GM12878 (cell line): Measurements from ENCODE around the gene MSMB. TPM values are rescaled to one million over a fixed set of nuclear protein-coding genes. Genes with fewer than 3 reads are reported as not detected.

Experiments
- ATAC-seq: fragments of 200-7000 bp; cut with Tn5 transposase; 3 replicates; pipeline ENCODE4 v1.9.1; 2020; ENCODE audit warnings: mild to moderate bottlenecking, moderate library complexity
- BruUV-seq: library from RNA; stranded (reverse); fragments of 400-500 nt; replicated peaks from 2 replicates; lab custom pipeline; 2021; lab: Mats Ljungman, UMichigan
- CTCF ChIA-PET: fragments of 300-600 bp; sonication (Branson Sonifier 250); formaldehyde crosslinking; extraction: SDS; loops from one replicate; lab custom pipeline; 2021; ENCODE audit warnings: inconsistent platforms; lab: Yijun Ruan, JAX
- POLR2A ChIA-PET: fragments of 350-600 bp; formaldehyde crosslinking; extraction: SDS; loops from one replicate; lab custom pipeline; 2021; ENCODE audit warnings: inconsistent platforms; lab: Charles Lee
- RAD21 ChIA-PET: fragments of 300-600 bp; sonication (Branson Sonifier 250); formaldehyde crosslinking; loops from one replicate; lab custom pipeline; 2023; ENCODE audit warnings: antibody characterized with exemption; ENCODE audit not compliant: unreplicated experiment; lab: Charles Lee
- SMC1A ChIA-PET: fragments of 300-600 bp; sonication (Branson Sonifier 250); formaldehyde crosslinking; loops from one replicate; lab custom pipeline; 2023; ENCODE audit not compliant: unreplicated experiment, uncharacterized antibody; lab: Charles Lee
- DNase-seq: peaks from one replicate; pipeline ENCODE4 v3.0.0-alpha.2; 2011; ENCODE audit warnings: low read depth, low spot score
- FAIRE-seq: peaks from 3 replicates; lab custom pipeline; 2011; peaks lifted over from hg19 to GRCh38; lab: Jason Lieb, UNC
- H2AFZ ChIP-seq: 2 replicates; pipeline ENCODE4 v1.6.0; 2011; ENCODE audit warnings: low read depth, low read length, control low read depth; ENCODE audit not compliant: control insufficient read depth
- H3K27ac ChIP-seq: 2 replicates; pipeline ENCODE4 v1.5.1; 2011; ENCODE audit warnings: control low read depth; ENCODE audit not compliant: control insufficient read depth, insufficient read depth
- H3K27me3 ChIP-seq, 2 experiments: replicated peaks in 1 of 2; 2 replicates each; pipeline versions ENCODE4 v1.6.0 to v1.6.1; 2011; ENCODE audit warnings: low read length in 1 of 2; ENCODE audit not compliant: control insufficient read depth in 2 of 2, insufficient read depth in 2 of 2
- H3K36me3 ChIP-seq, 2 experiments: 2 replicates each; pipeline ENCODE4 v1.5.1; 2011; ENCODE audit warnings: low read length in 1 of 2; ENCODE audit not compliant: control insufficient read depth in 2 of 2, insufficient read depth in 2 of 2
- H3K4me1 ChIP-seq: 2 replicates; pipeline ENCODE4 v1.6.1; 2011; ENCODE audit warnings: mild to moderate bottlenecking, low read length, moderate library complexity, mixed read lengths; ENCODE audit not compliant: control insufficient read depth, insufficient read depth
- H3K4me2 ChIP-seq: 2 replicates; pipeline ENCODE4 v1.6.0; 2011; ENCODE audit warnings: control low read depth; ENCODE audit not compliant: control insufficient read depth, insufficient read depth
- H3K4me3 ChIP-seq: fragments of 200-600 bp; sonication (generic); 2 replicates; pipeline ENCODE4 v1.5.1; 2016
- H3K79me2 ChIP-seq: 2 replicates; pipeline ENCODE4 v1.6.0; 2011; ENCODE audit warnings: low read length; ENCODE audit not compliant: control insufficient read depth, insufficient read depth
- H3K9ac ChIP-seq: 2 replicates; pipeline ENCODE4 v1.8.0; 2011; ENCODE audit warnings: low read length, control low read depth, mixed read lengths; ENCODE audit not compliant: control insufficient read depth, insufficient read depth
- H3K9me3 ChIP-seq: replicated peaks from 3 replicates; pipeline ENCODE4 v1.5.1; 2011; ENCODE audit warnings: mild to moderate bottlenecking, low read length; ENCODE audit not compliant: control insufficient read depth, insufficient read depth
- H4K20me1 ChIP-seq: 2 replicates; pipeline ENCODE4 v1.6.0; 2011; ENCODE audit not compliant: control insufficient read depth, insufficient read depth
- BCL11A ChIP-seq: IDR thresholded peaks from 2 replicates; pipeline ENCODE4 v1.6.1; 2011; ENCODE audit warnings: low read depth, low read length
- BCLAF1 ChIP-seq: fragments of 450-650 bp; IDR thresholded peaks from 2 replicates; pipeline ENCODE4 v1.6.1; 2017; ENCODE audit warnings: antibody characterized with exemption, mild to moderate bottlenecking, moderate library complexity
- CHD1 ChIP-seq: IDR thresholded peaks from 2 replicates; pipeline ENCODE4 v1.6.1; 2012; ENCODE audit warnings: low read depth, low read length, improper control_type of control experiment
- ESRRA ChIP-seq: IDR thresholded peaks from 2 replicates; pipeline ENCODE4 v1.6.1; 2012; ENCODE audit warnings: mild to moderate bottlenecking, low read length, improper control_type of control experiment
- HCFC1 ChIP-seq: fragments of 150-350 bp; IDR thresholded peaks from 2 replicates; pipeline ENCODE4 v1.6.1; 2014; ENCODE audit warnings: low read length
- IKZF2 ChIP-seq, 2 experiments: fragments of 450-650 bp; IDR thresholded peaks; 2 replicates each; pipeline ENCODE4 v1.6.1; 2017; ENCODE audit warnings: mild to moderate bottlenecking in 2 of 2, moderate library complexity in 2 of 2
- JUNB ChIP-seq: IDR thresholded peaks from 2 replicates; pipeline ENCODE4 v1.6.1; 2016; ENCODE audit warnings: antibody characterized with exemption, mild to moderate bottlenecking
- NRF1 ChIP-seq: conservative IDR thresholded peaks from 2 replicates; pipeline ENCODE4 v1.6.1; 2011; ENCODE audit warnings: mild to moderate bottlenecking, low read depth, low read length, improper control_type of control experiment
- SMAD1 ChIP-seq: fragments of 450-650 bp; IDR thresholded peaks from 2 replicates; pipeline ENCODE4 v1.6.1; 2018; ENCODE audit warnings: mild to moderate bottlenecking, low read depth; ENCODE audit not compliant: partially characterized antibody
- ZNF207 ChIP-seq: fragments of 450-650 bp; IDR thresholded peaks from 2 replicates; pipeline ENCODE4 v1.6.1; 2014; ENCODE audit warnings: antibody characterized with exemption, mild to moderate bottlenecking, borderline replicate concordance
- WGBS: methylation state at CpG from one replicate; pipeline ENCODE4 v1.1.6; 2016; ENCODE audit warnings: low lambda C conversion rate; ENCODE audit not compliant: insufficient replicate concordance, insufficient coverage; ENCODE audit errors: missing lambda C conversion rate; 5-methylcytosine and 5-hydroxymethylcytosine counted together
- in situ Hi-C: fragments of 300-500 bp; cut with MboI; formaldehyde crosslinking; loops from 9 replicates; pipeline ENCODE4 v1.14.3; 2018; ENCODE audit warnings: mixed read lengths
- intact Hi-C: fragments of 100-400 bp; cut with micrococcal nuclease; formaldehyde crosslinking; loops from one replicate; pipeline ENCODE4 v1.14.2; 2022; ENCODE audit not compliant: unreplicated experiment
- polyA plus RNA-seq, 11 experiments: library from polyadenylated mRNA; depleted of rRNA in 4 of 11; unstranded in 6 of 11; stranded (reverse) in 5 of 11; fragments of >200 nt; fragmentation: Nextera tagmentation in 4 of 11; fragmentation: Illumina TruSeq in 1 of 11; extraction: Ambion mirVana in 4 of 11; extraction: Trizol in 1 of 11; gene quantifications; 1 replicate in 1 of 11; 2 replicates in 10 of 11; pipeline versions ENCODE4 v1.2.1 to v1.2.3, GENCODE V29; 2011 to 2016; ENCODE audit warnings: inconsistent platforms in 2 of 11, missing spikeins in 2 of 11, low read depth in 1 of 11
- total RNA-seq, 4 experiments: library from RNA; depleted of rRNA in 3 of 4; stranded (reverse); fragments of >200 nt in 3 of 4; fragmentation: Illumina TruSeq in 1 of 4; extraction: Trizol in 1 of 4; gene quantifications; 2 replicates each; pipeline versions ENCODE4 v1.2.1 to v1.2.3, GENCODE V29; 2013 to 2021
- TF ChIP-seq, protein P1 (sequence below): fragments of 450-650 bp; IDR thresholded peaks from 2 replicates; pipeline ENCODE4 v1.6.1; 2016; ENCODE audit warnings: mild to moderate bottlenecking
- TF ChIP-seq, protein P2 (sequence below): IDR thresholded peaks from 2 replicates; pipeline ENCODE4 v1.6.1; 2012; ENCODE audit warnings: low read length, inconsistent platforms
- TF ChIP-seq, protein P3 (sequence below): fragments of 450-650 bp; formaldehyde crosslinking; IDR thresholded peaks from 2 replicates; pipeline ENCODE4 v1.4.0; 2020; ENCODE audit warnings: mild to moderate bottlenecking, moderate library complexity

Gene MSMB
- total and polyA plus RNA-seq, 10 of the 15 experiments (the other 5 are each of a cell fraction or from before 2014, with no cell fraction given) = not detected

DNA sequence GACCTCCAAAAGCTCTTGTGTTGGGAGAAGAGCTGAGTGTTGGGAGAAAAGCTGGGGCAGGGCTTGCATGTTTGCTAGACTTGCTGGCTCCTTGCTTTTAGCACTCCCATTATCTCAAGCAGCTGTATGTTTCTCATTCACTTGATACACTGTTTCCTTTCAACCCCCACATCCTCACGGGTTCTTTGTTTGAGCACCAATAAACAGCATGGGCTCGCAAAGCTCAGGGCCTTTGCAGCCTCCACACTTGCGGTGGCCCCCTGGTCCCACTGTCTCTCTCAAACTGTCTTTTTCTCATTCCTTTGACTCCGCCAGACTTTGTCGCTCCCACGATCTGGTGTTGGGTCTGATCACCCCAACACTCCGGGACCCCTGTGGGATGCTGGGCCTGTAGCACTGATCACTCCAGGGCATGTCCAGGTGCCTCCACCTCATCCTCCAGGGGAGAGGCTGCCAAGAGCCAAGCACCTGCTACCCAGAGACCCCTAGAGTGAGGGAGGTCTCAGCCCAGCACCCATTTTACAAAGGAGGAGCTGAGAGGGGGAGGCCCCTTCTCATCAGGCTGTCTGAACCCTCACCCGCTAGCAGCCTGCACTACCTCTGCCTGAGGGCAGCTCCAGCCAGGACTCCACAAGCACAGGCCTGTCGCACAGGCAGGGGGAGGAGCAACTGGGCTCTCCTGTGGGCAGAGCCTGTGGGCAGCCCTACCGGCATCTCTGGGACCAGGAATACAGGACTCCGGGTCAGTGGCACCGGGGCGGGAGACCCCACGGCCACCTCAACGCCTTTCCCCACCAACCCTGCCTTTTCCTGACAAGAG is 49.1 kb upstream of the MSMB start:
- Histone ChIP-seq H4K20me1 (no peaks in the 10 kb centered on the region), H3K4me2 (no peak overlapping the region), H3K27me3 (no peaks in the 10 kb centered on the region), H3K36me3 (no peaks in the 10 kb centered on the region), H3K27ac (no peak overlapping the region), H3K4me1 (peaks cover 18% of the 10 kb centered on the region), H3K9me3 (no peaks in the 10 kb centered on the region), H3K9ac (no peak overlapping the region), H3K4me3 (no peak overlapping the region), H2AFZ (no peak overlapping the region), H3K79me2 (no peaks in the 10 kb centered on the region)
- FAIRE-seq (no peak), ATAC-seq (no peak), DNase-seq (no peak)
- RAD21 ChIA-PET = no interaction called here
- BruUV-seq = no TSS peak
- SMC1A ChIA-PET = no interaction called here
- intact Hi-C loops (no loop called here), in situ Hi-C loops (no loop called here)
- POLR2A ChIA-PET = no interaction called here
- CTCF ChIA-PET = no interaction called here
- 60% methylated on average over 15 of the region's 15 CpGs for WGBS
- TF ChIP-seq, protein P1, sequence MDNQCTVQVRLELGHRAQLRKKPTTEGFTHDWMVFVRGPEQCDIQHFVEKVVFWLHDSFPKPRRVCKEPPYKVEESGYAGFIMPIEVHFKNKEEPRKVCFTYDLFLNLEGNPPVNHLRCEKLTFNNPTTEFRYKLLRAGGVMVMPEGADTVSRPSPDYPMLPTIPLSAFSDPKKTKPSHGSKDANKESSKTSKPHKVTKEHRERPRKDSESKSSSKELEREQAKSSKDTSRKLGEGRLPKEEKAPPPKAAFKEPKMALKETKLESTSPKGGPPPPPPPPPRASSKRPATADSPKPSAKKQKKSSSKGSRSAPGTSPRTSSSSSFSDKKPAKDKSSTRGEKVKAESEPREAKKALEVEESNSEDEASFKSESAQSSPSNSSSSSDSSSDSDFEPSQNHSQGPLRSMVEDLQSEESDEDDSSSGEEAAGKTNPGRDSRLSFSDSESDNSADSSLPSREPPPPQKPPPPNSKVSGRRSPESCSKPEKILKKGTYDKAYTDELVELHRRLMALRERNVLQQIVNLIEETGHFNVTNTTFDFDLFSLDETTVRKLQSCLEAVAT = no peak
- no peak for TF ChIP-seq NRF1
- TF ChIP-seq CHD1 = no peak
- TF ChIP-seq, protein P2, sequence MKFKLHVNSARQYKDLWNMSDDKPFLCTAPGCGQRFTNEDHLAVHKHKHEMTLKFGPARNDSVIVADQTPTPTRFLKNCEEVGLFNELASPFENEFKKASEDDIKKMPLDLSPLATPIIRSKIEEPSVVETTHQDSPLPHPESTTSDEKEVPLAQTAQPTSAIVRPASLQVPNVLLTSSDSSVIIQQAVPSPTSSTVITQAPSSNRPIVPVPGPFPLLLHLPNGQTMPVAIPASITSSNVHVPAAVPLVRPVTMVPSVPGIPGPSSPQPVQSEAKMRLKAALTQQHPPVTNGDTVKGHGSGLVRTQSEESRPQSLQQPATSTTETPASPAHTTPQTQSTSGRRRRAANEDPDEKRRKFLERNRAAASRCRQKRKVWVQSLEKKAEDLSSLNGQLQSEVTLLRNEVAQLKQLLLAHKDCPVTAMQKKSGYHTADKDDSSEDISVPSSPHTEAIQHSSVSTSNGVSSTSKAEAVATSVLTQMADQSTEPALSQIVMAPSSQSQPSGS = no peak
- TF ChIP-seq ZNF207 = no peak
- TF ChIP-seq, protein P3, sequence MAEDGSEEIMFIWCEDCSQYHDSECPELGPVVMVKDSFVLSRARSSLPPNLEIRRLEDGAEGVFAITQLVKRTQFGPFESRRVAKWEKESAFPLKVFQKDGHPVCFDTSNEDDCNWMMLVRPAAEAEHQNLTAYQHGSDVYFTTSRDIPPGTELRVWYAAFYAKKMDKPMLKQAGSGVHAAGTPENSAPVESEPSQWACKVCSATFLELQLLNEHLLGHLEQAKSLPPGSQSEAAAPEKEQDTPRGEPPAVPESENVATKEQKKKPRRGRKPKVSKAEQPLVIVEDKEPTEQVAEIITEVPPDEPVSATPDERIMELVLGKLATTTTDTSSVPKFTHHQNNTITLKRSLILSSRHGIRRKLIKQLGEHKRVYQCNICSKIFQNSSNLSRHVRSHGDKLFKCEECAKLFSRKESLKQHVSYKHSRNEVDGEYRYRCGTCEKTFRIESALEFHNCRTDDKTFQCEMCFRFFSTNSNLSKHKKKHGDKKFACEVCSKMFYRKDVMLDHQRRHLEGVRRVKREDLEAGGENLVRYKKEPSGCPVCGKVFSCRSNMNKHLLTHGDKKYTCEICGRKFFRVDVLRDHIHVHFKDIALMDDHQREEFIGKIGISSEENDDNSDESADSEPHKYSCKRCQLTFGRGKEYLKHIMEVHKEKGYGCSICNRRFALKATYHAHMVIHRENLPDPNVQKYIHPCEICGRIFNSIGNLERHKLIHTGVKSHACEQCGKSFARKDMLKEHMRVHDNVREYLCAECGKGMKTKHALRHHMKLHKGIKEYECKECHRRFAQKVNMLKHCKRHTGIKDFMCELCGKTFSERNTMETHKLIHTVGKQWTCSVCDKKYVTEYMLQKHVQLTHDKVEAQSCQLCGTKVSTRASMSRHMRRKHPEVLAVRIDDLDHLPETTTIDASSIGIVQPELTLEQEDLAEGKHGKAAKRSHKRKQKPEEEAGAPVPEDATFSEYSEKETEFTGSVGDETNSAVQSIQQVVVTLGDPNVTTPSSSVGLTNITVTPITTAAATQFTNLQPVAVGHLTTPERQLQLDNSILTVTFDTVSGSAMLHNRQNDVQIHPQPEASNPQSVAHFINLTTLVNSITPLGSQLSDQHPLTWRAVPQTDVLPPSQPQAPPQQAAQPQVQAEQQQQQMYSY (CRISPR knock-in tag) = no peak
- no peak for TF ChIP-seq JUNB
- TF ChIP-seq ESRRA = no peak
- TF ChIP-seq HCFC1 = no peak
- no peak for TF ChIP-seq IKZF2 (IDR thresholded peaks at IDR 0.05)
- TF ChIP-seq BCL11A = no peak
- no peak for TF ChIP-seq BCLAF1
- no peak for TF ChIP-seq SMAD1
